ENCODE measurements around the gene SETDB1. TPM values are rescaled to one million over a fixed set of nuclear protein-coding genes. Genes with fewer than 3 reads are reported as not detected.
A peak's percentile ranks its signal among the peaks of the same experiment; 100 is the strongest.
"Not testable (repeated sequence)": the region's sequence is repeated elsewhere in the genome, so short reads cannot be mapped to it uniquely, and the experiment has no call there.

The SETDB1 gene
- polyA plus RNA-seq (2011; rRNA removed): 26.2 and 30.7 TPM in 2 replicates
- polyA minus RNA-seq (2011; rRNA and poly(A)+ RNA removed): 31.3 and 36.3 TPM in 2 replicates

GRCh38 chr1:150926097-150926741 is at the start of gene SETDB1:
Gene SETDB1 (plus strand): TSS chr1:150926363. CDS start chr1:150927715, 1,352 bp downstream.
- ChIA-PET POLR2A (interaction anchor here (0.6 kb wide), 2 partner anchors 50 to 213 kb away, joined by 6 to 15 read pairs; partner anchors contain the start of gene ARNT), CTCF (interaction anchor here (0.8 to 1.4 kb wide), 3 partner anchors 19 to 54 kb away, joined by 3 to 4 read pairs (median 3); no protein-coding TSS in a partner anchor)
- Histone ChIP-seq H3K4me3 (ENCODE audit: low read depth, low read length) (peak within 1 kb of the TSS; percentile 58), H3K36me3 (ENCODE audit: control insufficient read depth, insufficient read depth, low read length) (peaks cover 5% of the 10 kb centered on the region), H3K27me3 (ENCODE audit: control insufficient read depth, insufficient read depth, low read length) (no peaks in the 10 kb centered on the region)
- 0 out of 2 replicates have a peak, but pooled peaks have one; percentile 12 for TF ChIP-seq CTCF (IDR thresholded peaks at IDR 0.05; ENCODE audit: insufficient read depth, low read depth, low read length)
- peak; percentile 73 for DNase-seq (ENCODE audit: low read depth)

- DNase-seq (ENCODE audit: low read depth); H3K4me3 ChIP-seq (ENCODE audit: low read depth, low read length); H3K36me3 ChIP-seq (ENCODE audit: control insufficient read depth, insufficient read depth, low read length); H3K27me3 ChIP-seq (ENCODE audit: control insufficient read depth, insufficient read depth, low read length); POLR2A ChIA-PET: not testable (repeated sequence)
- CTCF ChIA-PET: interaction anchor here (2.6 kb wide), 1 partner anchor 44 kb away, joined by 7 read pairs; no protein-coding TSS in a partner anchor
Observed at GRCh38 chr1:150878931-150879330, 47.2 kb upstream of the SETDB1 start.

- H3K36me3 ChIP-seq (ENCODE audit: control insufficient read depth, insufficient read depth, low read length): no peaks in the 10 kb centered on the region
- DNase-seq (ENCODE audit: low read depth): peak; percentile 94
- no peak for TF ChIP-seq CTCF (IDR thresholded peaks at IDR 0.05; ENCODE audit: insufficient read depth, low read depth, low read length)
- H3K27me3 ChIP-seq (ENCODE audit: control insufficient read depth, insufficient read depth, low read length): no peaks in the 10 kb centered on the region
- no peak overlapping the region for H3K4me3 ChIP-seq (ENCODE audit: low read depth, low read length)
- ChIA-PET CTCF (interaction anchor here (1.0 to 3.5 kb wide), 3 partner anchors 9 to 41 kb away, joined by 3 to 17 read pairs (median 4); no protein-coding TSS in a partner anchor), POLR2A (interaction anchor here (0.6 kb wide), 1 partner anchor 9 kb away, joined by 3 read pairs; no protein-coding TSS in a partner anchor)
Observed at GRCh38 chr1:150881331-150882070, 44.7 kb upstream of the SETDB1 start.

GRCh38 chr1:150883121-150883520 is 43.0 kb upstream of the SETDB1 start:
- POLR2A ChIA-PET: not testable (repeated sequence)
- CTCF ChIA-PET: interaction anchor here (3.5 kb wide), 1 partner anchor 39 kb away, joined by 17 read pairs; no protein-coding TSS in a partner anchor

GRCh38 chr1:150887018-150887417 is 39.1 kb upstream of the SETDB1 start, which contains the start of gene CTXND2:
Gene CTXND2 (plus strand): TSS chr1:150887136. CDS start chr1:150912315, 25,179 bp downstream.
- Histone ChIP-seq H3K36me3 (ENCODE audit: control insufficient read depth, insufficient read depth, low read length) (no peaks in the 10 kb centered on the region), H3K27me3 (ENCODE audit: control insufficient read depth, insufficient read depth, low read length) (no peaks in the 10 kb centered on the region), H3K4me3 (ENCODE audit: low read depth, low read length) (no peak within 1 kb of the TSS)
- CTCF ChIA-PET: interaction anchor here (0.6 to 2.3 kb wide), 3 partner anchors 13 to 281 kb away, joined by 3 to 7 read pairs (median 3); no protein-coding TSS in a partner anchor
- DNase-seq (ENCODE audit: low read depth): no peak
- TF ChIP-seq CTCF (IDR thresholded peaks at IDR 0.05; ENCODE audit: insufficient read depth, low read depth, low read length): no peak
- POLR2A ChIA-PET: no interaction called here

More at GRCh38 chr1:150883121-150883520, 43.0 kb upstream of the SETDB1 start:
- DNase-seq (ENCODE audit: low read depth); H3K4me3 ChIP-seq (ENCODE audit: low read depth, low read length); H3K36me3 ChIP-seq (ENCODE audit: control insufficient read depth, insufficient read depth, low read length); H3K27me3 ChIP-seq (ENCODE audit: control insufficient read depth, insufficient read depth, low read length): not testable (repeated sequence)

- POLR2A ChIA-PET: no interaction called here
- no peak overlapping the region for H3K4me3 ChIP-seq (ENCODE audit: low read depth, low read length)
- no peak for TF ChIP-seq CTCF (IDR thresholded peaks at IDR 0.05; ENCODE audit: insufficient read depth, low read depth, low read length)
- DNase-seq (ENCODE audit: low read depth): no peak
- H3K27me3 ChIP-seq (ENCODE audit: control insufficient read depth, insufficient read depth, low read length): no peaks in the 10 kb centered on the region
- CTCF ChIA-PET: no interaction called here
- no peaks in the 10 kb centered on the region for H3K36me3 ChIP-seq (ENCODE audit: control insufficient read depth, insufficient read depth, low read length)
Observed at GRCh38 chr1:150888727-150889126, 37.4 kb upstream of the SETDB1 start.

All from BJ (cell line).